22Rv1 (cell line): ENCODE results near the gene CYP11A1.

ENCODE experiments used
- ZFX ChIP-seq: fragments of 450-650 bp; IDR thresholded peaks from 2 replicates; pipeline ENCODE4 v1.6.1; 2017; ENCODE audit warnings: antibody characterized with exemption, borderline replicate concordance
- TF ChIP-seq, protein P1 (sequence below): fragments of 450-650 bp; IDR thresholded peaks from 2 replicates; pipeline ENCODE4 v1.5.1; 2017; ENCODE audit warnings: mild to moderate bottlenecking

GRCh38 chr15:74337607-74338211, 29.7 kb downstream of the CYP11A1 start:
- TF ChIP-seq, protein P1, sequence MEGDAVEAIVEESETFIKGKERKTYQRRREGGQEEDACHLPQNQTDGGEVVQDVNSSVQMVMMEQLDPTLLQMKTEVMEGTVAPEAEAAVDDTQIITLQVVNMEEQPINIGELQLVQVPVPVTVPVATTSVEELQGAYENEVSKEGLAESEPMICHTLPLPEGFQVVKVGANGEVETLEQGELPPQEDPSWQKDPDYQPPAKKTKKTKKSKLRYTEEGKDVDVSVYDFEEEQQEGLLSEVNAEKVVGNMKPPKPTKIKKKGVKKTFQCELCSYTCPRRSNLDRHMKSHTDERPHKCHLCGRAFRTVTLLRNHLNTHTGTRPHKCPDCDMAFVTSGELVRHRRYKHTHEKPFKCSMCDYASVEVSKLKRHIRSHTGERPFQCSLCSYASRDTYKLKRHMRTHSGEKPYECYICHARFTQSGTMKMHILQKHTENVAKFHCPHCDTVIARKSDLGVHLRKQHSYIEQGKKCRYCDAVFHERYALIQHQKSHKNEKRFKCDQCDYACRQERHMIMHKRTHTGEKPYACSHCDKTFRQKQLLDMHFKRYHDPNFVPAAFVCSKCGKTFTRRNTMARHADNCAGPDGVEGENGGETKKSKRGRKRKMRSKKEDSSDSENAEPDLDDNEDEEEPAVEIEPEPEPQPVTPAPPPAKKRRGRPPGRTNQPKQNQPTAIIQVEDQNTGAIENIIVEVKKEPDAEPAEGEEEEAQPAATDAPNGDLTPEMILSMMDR, result no peak
- no peak for TF ChIP-seq ZFX
